WTC11 (cell line): ENCODE results near the gene MRC1. TPM values are rescaled to one million over a fixed set of nuclear protein-coding genes. Genes with fewer than 3 reads are reported as not detected.

ENCODE experiments used
- ATAC-seq: fragments of 200-7000 bp; cut with Tn5 transposase; 2 replicates; pipeline ENCODE4 v1.10.0; 2021; ENCODE audit warnings: mild to moderate bottlenecking, moderate library complexity
- CTCF ChIA-PET: fragments of 300-600 bp; sonication (Branson Sonifier 250); formaldehyde crosslinking; loops from one replicate; lab custom pipeline; 2021; ENCODE audit warnings: antibody characterized with exemption; lab: Charles Lee
- POLR2A ChIA-PET: fragments of 350-600 bp; sonication (Branson Sonifier 250); formaldehyde crosslinking; loops from one replicate; lab custom pipeline; 2021; ENCODE audit warnings: antibody characterized with exemption; lab: Charles Lee
- DNase-seq: peaks from one replicate; pipeline ENCODE4 v3.0.0; 2021; ENCODE audit warnings: low spot score
- H3K27ac Mint-ChIP-seq: 2 replicates; pipeline ENCODE4 v1.8.0; 2021; ENCODE audit warnings: mixed read lengths
- H3K27me3 Mint-ChIP-seq: 2 replicates; pipeline ENCODE4 v1.8.0; 2021; ENCODE audit warnings: low read depth, mild to moderate bottlenecking, moderate library complexity, mixed read lengths
- H3K36me3 Mint-ChIP-seq: 2 replicates; pipeline ENCODE4 v1.8.0; 2021; ENCODE audit warnings: mixed read lengths
- H3K4me1 Mint-ChIP-seq: 2 replicates; pipeline ENCODE4 v1.8.0; 2022; ENCODE audit warnings: mixed read lengths
- H3K4me3 Mint-ChIP-seq: 2 replicates; pipeline ENCODE4 v1.8.0; 2021; ENCODE audit warnings: mild to moderate bottlenecking, moderate library complexity, mixed read lengths
- H3K9me3 Mint-ChIP-seq: 2 replicates; pipeline ENCODE4 v1.8.0; 2021; ENCODE audit warnings: mixed read lengths
- CDX4 ChIP-seq: fragments of 250-450 bp; sonication (Bioruptor Pico); IDR thresholded peaks from 2 replicates; pipeline ENCODE4 v1.9.0; 2021; ENCODE audit warnings: moderate library complexity, mild to moderate bottlenecking, inconsistent platforms, borderline replicate concordance
- CREB1 ChIP-seq: sonication (generic); formaldehyde crosslinking; IDR thresholded peaks from 2 replicates; pipeline ENCODE4 v1.8.0; 2023; ENCODE audit warnings: mild to moderate bottlenecking, missing genetic modification reagents
- CTCF ChIP-seq: fragments of 200-600 bp; IDR thresholded peaks from 2 replicates; pipeline ENCODE4 v1.8.0; 2022; ENCODE audit warnings: antibody characterized with exemption
- FOXJ3 ChIP-seq: sonication (generic); formaldehyde crosslinking; IDR thresholded peaks from 2 replicates; pipeline ENCODE4 v1.9.0; 2021; ENCODE audit warnings: missing genetic modification reagents, mild to moderate bottlenecking, borderline replicate concordance
- FOXP1 ChIP-seq: sonication (generic); formaldehyde crosslinking; IDR thresholded peaks from 2 replicates; pipeline ENCODE4 v1.8.0; 2022; ENCODE audit warnings: missing genetic modification reagents, mild to moderate bottlenecking, moderate library complexity, borderline replicate concordance
- HMGA2 ChIP-seq: fragments of 250-450 bp; sonication (Bioruptor Pico); IDR thresholded peaks from 2 replicates; pipeline ENCODE4 v1.4.0; 2021; ENCODE audit warnings: mild to moderate bottlenecking, moderate library complexity
- NFYB ChIP-seq: sonication (generic); formaldehyde crosslinking; conservative IDR thresholded peaks from 2 replicates; pipeline ENCODE4 v1.8.0; 2022; ENCODE audit warnings: low read depth, missing genetic modification reagents
- NR3C1 ChIP-seq: sonication (generic); formaldehyde crosslinking; conservative IDR thresholded peaks from 2 replicates; pipeline ENCODE4 v1.8.1; 2023; ENCODE audit warnings: low read depth, mild to moderate bottlenecking, missing genetic modification reagents
- PRRX2 ChIP-seq: fragments of 250-450 bp; sonication (Bioruptor Pico); IDR thresholded peaks from 2 replicates; pipeline ENCODE4 v1.8.0; 2021; ENCODE audit warnings: mild to moderate bottlenecking
- SMAD3 ChIP-seq: sonication (generic); formaldehyde crosslinking; IDR thresholded peaks from 2 replicates; pipeline ENCODE4 v1.8.0; 2022; ENCODE audit warnings: missing genetic modification reagents, mild to moderate bottlenecking, borderline replicate concordance
- TCF7 ChIP-seq: sonication (generic); formaldehyde crosslinking; IDR thresholded peaks from 2 replicates; pipeline ENCODE4 v1.8.0; 2022; ENCODE audit warnings: mild to moderate bottlenecking, low read depth, missing genetic modification reagents, moderate library complexity
- ZBTB21 ChIP-seq: sonication (generic); formaldehyde crosslinking; IDR thresholded peaks from 2 replicates; pipeline ENCODE4 v1.8.1; 2023; ENCODE audit warnings: mild to moderate bottlenecking, missing genetic modification reagents, borderline replicate concordance
- ZBTB43 ChIP-seq: sonication (generic); formaldehyde crosslinking; IDR thresholded peaks from 2 replicates; pipeline ENCODE4 v1.8.1; 2023; ENCODE audit warnings: mild to moderate bottlenecking, missing genetic modification reagents
- ZMAT4 ChIP-seq: fragments of 250-450 bp; sonication (Bioruptor Pico); IDR thresholded peaks from 2 replicates; pipeline ENCODE4 v1.9.0; 2021; ENCODE audit warnings: mild to moderate bottlenecking
- ZNF263 ChIP-seq: sonication (generic); formaldehyde crosslinking; IDR thresholded peaks from 2 replicates; pipeline ENCODE4 v1.8.1; 2022; ENCODE audit warnings: low read depth, mild to moderate bottlenecking, moderate library complexity, missing genetic modification reagents
- ZNF281 ChIP-seq: sonication (generic); formaldehyde crosslinking; IDR thresholded peaks from 2 replicates; pipeline ENCODE4 v1.8.0; 2023; ENCODE audit warnings: mild to moderate bottlenecking, missing genetic modification reagents
- ZNF317 ChIP-seq: sonication (generic); formaldehyde crosslinking; IDR thresholded peaks from 2 replicates; pipeline ENCODE4 v1.8.1; 2023; ENCODE audit warnings: low read depth, mild to moderate bottlenecking, moderate library complexity, missing genetic modification reagents, borderline replicate concordance
- total RNA-seq: library from RNA; stranded (reverse); gene quantifications from 3 replicates; pipeline ENCODE4 v1.2.3, GENCODE V29; 2021
- TF ChIP-seq, protein P1 (sequence below): sonication (generic); formaldehyde crosslinking; conservative IDR thresholded peaks from 2 replicates; pipeline ENCODE4 v1.8.1; 2023; ENCODE audit warnings: mild to moderate bottlenecking, low read depth, missing genetic modification reagents, moderate library complexity
- TF ChIP-seq, protein P2 (sequence below): sonication (generic); formaldehyde crosslinking; IDR thresholded peaks from 2 replicates; pipeline ENCODE4 v1.8.0; 2023; ENCODE audit warnings: missing genetic modification reagents

MRC1 gene
- total RNA-seq, 1 experiment from 2014 or later, result 0.33 TPM

DNA sequence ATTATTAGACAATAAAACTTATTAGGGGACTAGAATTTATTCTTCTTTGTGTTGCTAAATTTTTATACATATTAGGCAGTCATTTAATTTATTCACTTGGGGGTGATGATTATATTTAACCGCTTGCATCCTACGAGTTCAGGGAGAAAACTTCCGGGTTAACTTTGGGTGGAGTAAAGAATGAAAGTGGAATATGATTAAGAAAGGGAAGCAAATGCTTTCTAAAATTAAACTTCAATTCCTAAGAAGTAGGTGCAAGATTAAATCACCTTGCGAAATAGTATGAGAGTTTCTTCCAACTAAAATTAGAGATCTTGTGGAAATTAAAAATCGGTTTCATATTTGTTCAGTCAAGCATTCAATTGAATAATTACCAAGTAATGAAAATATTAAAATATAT lies 33.5 kb downstream of the MRC1 start (continued):
- TF ChIP-seq, protein P1, sequence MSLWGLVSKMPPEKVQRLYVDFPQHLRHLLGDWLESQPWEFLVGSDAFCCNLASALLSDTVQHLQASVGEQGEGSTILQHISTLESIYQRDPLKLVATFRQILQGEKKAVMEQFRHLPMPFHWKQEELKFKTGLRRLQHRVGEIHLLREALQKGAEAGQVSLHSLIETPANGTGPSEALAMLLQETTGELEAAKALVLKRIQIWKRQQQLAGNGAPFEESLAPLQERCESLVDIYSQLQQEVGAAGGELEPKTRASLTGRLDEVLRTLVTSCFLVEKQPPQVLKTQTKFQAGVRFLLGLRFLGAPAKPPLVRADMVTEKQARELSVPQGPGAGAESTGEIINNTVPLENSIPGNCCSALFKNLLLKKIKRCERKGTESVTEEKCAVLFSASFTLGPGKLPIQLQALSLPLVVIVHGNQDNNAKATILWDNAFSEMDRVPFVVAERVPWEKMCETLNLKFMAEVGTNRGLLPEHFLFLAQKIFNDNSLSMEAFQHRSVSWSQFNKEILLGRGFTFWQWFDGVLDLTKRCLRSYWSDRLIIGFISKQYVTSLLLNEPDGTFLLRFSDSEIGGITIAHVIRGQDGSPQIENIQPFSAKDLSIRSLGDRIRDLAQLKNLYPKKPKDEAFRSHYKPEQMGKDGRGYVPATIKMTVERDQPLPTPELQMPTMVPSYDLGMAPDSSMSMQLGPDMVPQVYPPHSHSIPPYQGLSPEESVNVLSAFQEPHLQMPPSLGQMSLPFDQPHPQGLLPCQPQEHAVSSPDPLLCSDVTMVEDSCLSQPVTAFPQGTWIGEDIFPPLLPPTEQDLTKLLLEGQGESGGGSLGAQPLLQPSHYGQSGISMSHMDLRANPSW (CRISPR knock-in tag), result no peak
- no peak for TF ChIP-seq TCF7 (CRISPR knock-in tag)
- TF ChIP-seq SMAD3 (CRISPR knock-in tag), result no peak
- no peak for TF ChIP-seq ZMAT4 (CRISPR knock-in tag)
- TF ChIP-seq ZNF263 (CRISPR knock-in tag), result no peak
- TF ChIP-seq, protein P2, sequence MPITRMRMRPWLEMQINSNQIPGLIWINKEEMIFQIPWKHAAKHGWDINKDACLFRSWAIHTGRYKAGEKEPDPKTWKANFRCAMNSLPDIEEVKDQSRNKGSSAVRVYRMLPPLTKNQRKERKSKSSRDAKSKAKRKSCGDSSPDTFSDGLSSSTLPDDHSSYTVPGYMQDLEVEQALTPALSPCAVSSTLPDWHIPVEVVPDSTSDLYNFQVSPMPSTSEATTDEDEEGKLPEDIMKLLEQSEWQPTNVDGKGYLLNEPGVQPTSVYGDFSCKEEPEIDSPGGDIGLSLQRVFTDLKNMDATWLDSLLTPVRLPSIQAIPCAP, result no peak
- no peak for TF ChIP-seq HMGA2 (CRISPR knock-in tag)
- TF ChIP-seq ZNF317 (CRISPR knock-in tag), result no peak
- TF ChIP-seq NR3C1 (CRISPR knock-in tag), result no peak

GRCh38 chr10:17847585-17848296 lies 38.6 kb downstream of the MRC1 start:
- Mint-ChIP-seq H3K4me3 (no peak overlapping the region), H3K9me3 (no peaks in the 10 kb centered on the region), H3K36me3 (no peaks in the 10 kb centered on the region), H3K27me3 (no peaks in the 10 kb centered on the region), H3K4me1 (peaks cover 12% of the 10 kb centered on the region), H3K27ac (no peak overlapping the region)
- no peak for DNase-seq
- CTCF ChIA-PET, result interaction anchor here (0.6 to 1.6 kb wide), 10 partner anchors 9 to 486 kb away, joined by 3 to 14 read pairs (median 4); no protein-coding TSS in a partner anchor
- POLR2A ChIA-PET, result no interaction called here
- ATAC-seq, result peak; percentile 26; the same call in 1 of the 2 replicates
- TF ChIP-seq PRRX2 (no peak), HMGA2 (CRISPR knock-in tag) (no peak), CTCF (no peak), FOXJ3 (no peak), NFYB (CRISPR knock-in tag) (no peak), CREB1 (CRISPR knock-in tag) (no peak), ZBTB21 (CRISPR knock-in tag) (no peak), ZBTB43 (CRISPR knock-in tag) (no peak), CDX4 (CRISPR knock-in tag) (no peak), ZNF281 (no peak), FOXP1 (no peak)
